SH-SY5Y (cell line): ENCODE data around the gene GALM.

Experiments
- GATA2 ChIP-seq: IDR thresholded peaks from 2 replicates; pipeline ENCODE4 v1.6.1; 2011; ENCODE audit warnings: mild to moderate bottlenecking, low read depth, low read length
- GATA3 ChIP-seq: IDR thresholded peaks from 2 replicates; pipeline ENCODE4 v1.6.1; 2011; ENCODE audit warnings: low read depth, mild to moderate bottlenecking, low read length, moderate library complexity

DNA sequence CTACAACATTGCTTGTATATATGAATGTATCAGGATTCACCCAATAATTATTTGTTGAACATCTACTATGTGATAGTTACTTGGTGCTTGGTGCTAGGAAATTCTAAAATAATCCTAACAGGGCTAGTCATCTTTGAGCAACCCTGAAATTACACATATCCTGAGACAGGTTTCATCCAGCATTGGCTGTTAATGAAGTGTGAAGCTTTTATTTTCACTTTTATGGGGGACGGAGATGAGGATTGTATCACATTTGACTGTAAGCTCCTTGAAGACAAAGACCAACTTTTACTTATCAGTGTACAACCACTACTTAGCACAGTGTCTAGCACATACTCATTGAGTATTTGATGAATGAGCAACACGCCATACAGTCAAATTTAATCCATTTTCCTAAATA, 6.8 kb upstream of the GALM start:
- TF ChIP-seq GATA3, result no peak
- TF ChIP-seq GATA2, result no peak
